ENCODE results near the gene NNAT.

DNA sequence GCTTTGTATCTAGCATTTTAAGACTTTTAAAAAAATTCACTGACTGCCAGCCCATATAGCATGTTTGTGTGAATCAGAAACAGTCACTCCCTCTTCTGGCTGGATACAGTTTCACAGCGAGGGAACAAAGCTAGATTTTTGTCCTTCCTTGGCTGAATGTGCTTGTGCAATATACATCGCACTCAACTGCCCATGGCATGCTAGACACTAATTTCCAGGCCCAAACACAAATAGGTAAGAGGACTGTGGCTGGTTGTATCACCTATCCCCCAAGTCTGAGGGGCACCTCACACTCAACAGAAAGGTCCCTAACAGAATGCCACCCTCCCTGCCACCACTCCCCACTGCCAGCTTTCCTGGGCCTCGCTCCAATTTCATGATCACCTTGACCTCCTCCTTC lies 22.8 kb downstream of the NNAT start:
- TF ChIP-seq EZH2 (IDR thresholded peaks at IDR 0.05; ENCODE audit: insufficient read depth, poor library complexity, severe bottlenecking) = no peak
- no peak for TF ChIP-seq EZH2phosphoT487 (IDR thresholded peaks at IDR 0.05; ENCODE audit: insufficient read depth, low read depth)

All from GM23248 (cell line).